Testis (tissue), 2 donors: Measurements from ENCODE around the gene MCC.

Source experiments
- CTCF ChIP-seq, 3 experiments: fragments of 450-650 bp in 2 of 3; fragments of 200-600 bp in 1 of 3; sonication (generic) in 1 of 3; IDR thresholded peaks; one replicate each; pipeline ENCODE4 v1.5.1; 2016 to 2019; ENCODE audit warnings: antibody characterized with exemption in 3 of 3, mild to moderate bottlenecking in 2 of 3, moderate library complexity in 1 of 3
- POLR2A ChIP-seq: fragments of 450-650 bp; IDR thresholded peaks from one replicate; pipeline ENCODE4 v1.6.1; 2017; ENCODE audit warnings: antibody characterized with exemption, mild to moderate bottlenecking, moderate library complexity

- TF ChIP-seq CTCF (IDR thresholded peaks at IDR 0.05) (no peak), POLR2A (no peak)
Observed at GRCh38 chr5:113201715-113202114, 286.5 kb downstream of the MCC start.
